Pancreas (tissue), 10 donors: Measurements from ENCODE around the gene GPANK1. TPM values are rescaled to one million over a fixed set of nuclear protein-coding genes. Genes with fewer than 3 reads are reported as not detected.

Experiments used
- ATAC-seq, 4 donors: fragments of 200-7000 bp; cut with Tn5 transposase; one replicate each; pipeline versions ENCODE4 v1.8.0 to v1.9.1; 2020; ENCODE audit warnings: mild to moderate bottlenecking in 4 of 4, moderate library complexity in 4 of 4
- DNase-seq, 6 donors: peaks; one replicate each; pipeline ENCODE4 v3.0.0-alpha.2; 2020
- FAIRE-seq: peaks from 2 replicates; lab custom pipeline; 2012; peaks lifted over from hg19 to GRCh38; lab: Jason Lieb, UNC
- H3K27ac ChIP-seq, 4 donors: fragments of 200-600 bp; sonication (generic); 1 replicate in 3 of 4; 2 replicates in 1 of 4; pipeline versions ENCODE4 v1.5.0 to v1.8.0; 2020
- H3K27me3 ChIP-seq, 4 donors: fragments of 200-600 bp; one replicate each; pipeline ENCODE4 v1.8.0; 2021
- H3K36me3 ChIP-seq, 3 donors: fragments of 200-600 bp; sonication (generic) in 1 of 3; one replicate each; pipeline versions ENCODE4 v1.5.0 to v1.8.0; 2020 to 2021
- H3K4me1 ChIP-seq, 3 donors: fragments of 200-600 bp; one replicate each; pipeline ENCODE4 v1.8.0; 2021
- H3K4me3 ChIP-seq, 4 donors: fragments of 200-600 bp; sonication (generic) in 2 of 4; one replicate each; pipeline versions ENCODE4 v1.5.0 to v1.8.0; 2020 to 2021
- H3K9me3 ChIP-seq, 4 donors: fragments of 200-600 bp; one replicate each; pipeline ENCODE4 v1.8.0; 2021
- WGBS, 2 donors: extraction: QIAGEN DNeasy Blood & Tissue Kit; methylation state at CpG; one replicate each; pipeline ENCODE4 v1.1.7; 2013; 5-methylcytosine and 5-hydroxymethylcytosine counted together
- intact Hi-C, 3 donors: fragments of 100-400 bp; cut with DNase I; formaldehyde crosslinking; loops; one replicate each; pipeline versions ENCODE4 v1.11.1 to v1.14.2; 2022
- polyA plus RNA-seq, 2 donors: library from polyadenylated mRNA; stranded (reverse); fragments of 200-250 nt; gene quantifications; one replicate each; pipeline ENCODE4 v1.2.3, GENCODE V29; 2013
- total RNA-seq, 6 donors: library from RNA; stranded (reverse); fragmentation: NEBNext Ultra II Directional in 4 of 6; extraction: Animal tissue kit (Norgen Biotek cat#: 25700) in 4 of 6; gene quantifications; one replicate each; pipeline versions ENCODE4 v1.2.1 to v1.2.4, GENCODE V29; 2021 to 2023
- TF ChIP-seq, protein P1 (sequence below), 4 donors: fragments of 200-600 bp; sonication (generic) in 3 of 4; IDR thresholded peaks; one replicate each; pipeline versions ENCODE4 v1.5.0 to v1.8.0; 2021; ENCODE audit warnings: antibody characterized with exemption in 4 of 4
- donor health status: healthy with polysubstance abuse.
- donor health status: DM: no; HTN: no; CAD: no; lungs with moderate emphysema.
- donor health status: DM: no; HTN: no; CAD: no.
- donor health status: control.
- donor health status: control.
- donor health status: Bipolar disorder and iron deficiency.
- donor health status: DM: yes; HTN: yes; CAD: no.
- donor health status: DM: no; HTN: no; CAD: no.
- donor health status: DM: no; HTN: no; CAD: no.
- donor health status: DM: yes; HTN: yes; CAD: no.

GPANK1 gene
- total and polyA plus RNA-seq, 8 donors = 5.5 to 11.6 (median 7.0) TPM

DNA sequence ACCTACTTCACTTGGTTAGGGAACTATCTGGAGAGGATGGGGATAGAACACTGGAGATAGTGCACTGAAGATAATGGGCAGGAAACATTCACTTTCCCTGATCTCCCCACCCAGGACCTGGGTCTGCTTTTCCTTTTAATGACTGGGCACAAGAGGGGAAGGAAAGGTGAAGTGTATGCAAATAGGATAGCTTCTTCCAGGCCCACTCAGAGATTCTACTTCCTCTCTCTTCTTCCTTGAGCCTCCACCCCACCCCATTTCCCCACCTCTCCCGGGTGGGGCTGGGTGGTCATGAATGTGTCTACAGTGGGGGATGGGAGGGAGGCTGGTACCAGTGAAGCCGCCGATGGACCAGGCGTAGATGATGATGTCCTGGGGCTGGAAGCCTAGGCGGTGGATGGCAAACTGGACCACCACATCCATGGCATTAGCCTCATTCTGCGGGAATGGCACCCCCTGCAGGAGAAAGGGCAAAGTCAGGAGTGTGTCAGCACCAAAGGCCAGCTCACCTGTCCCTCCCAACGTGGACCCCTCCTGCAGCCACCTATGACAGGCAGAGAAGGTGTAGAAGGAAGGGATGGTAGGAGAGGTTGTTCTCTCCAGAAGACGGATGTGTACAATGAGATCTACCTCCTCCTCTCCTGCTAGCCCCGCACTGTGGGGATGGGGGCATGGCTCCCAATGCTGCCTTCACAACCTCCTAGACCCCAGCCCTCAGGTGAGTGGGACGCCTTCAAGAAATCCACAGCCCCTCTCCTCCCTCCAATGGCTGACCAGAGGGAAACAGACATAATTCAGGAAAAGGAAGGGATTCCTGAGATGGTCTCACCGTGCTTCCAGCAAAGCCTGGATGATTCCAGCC lies 24.7 kb upstream of the GPANK1 start:
- intact Hi-C loops = no loop called here
- Histone ChIP-seq H3K36me3 (peaks cover 0 to 20% (median 17%) of the 10 kb centered on the region in 3 donors), H3K4me1 (no peaks in the 10 kb centered on the region), H3K4me3 (no peak overlapping the region), H3K27ac (no peak overlapping the region), H3K9me3 (no peaks in the 10 kb centered on the region), H3K27me3 (no peaks in the 10 kb centered on the region)
- TF ChIP-seq, protein P1, sequence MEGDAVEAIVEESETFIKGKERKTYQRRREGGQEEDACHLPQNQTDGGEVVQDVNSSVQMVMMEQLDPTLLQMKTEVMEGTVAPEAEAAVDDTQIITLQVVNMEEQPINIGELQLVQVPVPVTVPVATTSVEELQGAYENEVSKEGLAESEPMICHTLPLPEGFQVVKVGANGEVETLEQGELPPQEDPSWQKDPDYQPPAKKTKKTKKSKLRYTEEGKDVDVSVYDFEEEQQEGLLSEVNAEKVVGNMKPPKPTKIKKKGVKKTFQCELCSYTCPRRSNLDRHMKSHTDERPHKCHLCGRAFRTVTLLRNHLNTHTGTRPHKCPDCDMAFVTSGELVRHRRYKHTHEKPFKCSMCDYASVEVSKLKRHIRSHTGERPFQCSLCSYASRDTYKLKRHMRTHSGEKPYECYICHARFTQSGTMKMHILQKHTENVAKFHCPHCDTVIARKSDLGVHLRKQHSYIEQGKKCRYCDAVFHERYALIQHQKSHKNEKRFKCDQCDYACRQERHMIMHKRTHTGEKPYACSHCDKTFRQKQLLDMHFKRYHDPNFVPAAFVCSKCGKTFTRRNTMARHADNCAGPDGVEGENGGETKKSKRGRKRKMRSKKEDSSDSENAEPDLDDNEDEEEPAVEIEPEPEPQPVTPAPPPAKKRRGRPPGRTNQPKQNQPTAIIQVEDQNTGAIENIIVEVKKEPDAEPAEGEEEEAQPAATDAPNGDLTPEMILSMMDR (IDR thresholded peaks at IDR 0.05) = peak in 1 of 4 donors; percentile 9
- peak in 1 of 4 donors; percentile 16 for ATAC-seq
- no peak for DNase-seq
- no peak for FAIRE-seq
- 78 to 81% methylated on average over 11 of the region's 11 CpGs for WGBS, 2 donors

DNA sequence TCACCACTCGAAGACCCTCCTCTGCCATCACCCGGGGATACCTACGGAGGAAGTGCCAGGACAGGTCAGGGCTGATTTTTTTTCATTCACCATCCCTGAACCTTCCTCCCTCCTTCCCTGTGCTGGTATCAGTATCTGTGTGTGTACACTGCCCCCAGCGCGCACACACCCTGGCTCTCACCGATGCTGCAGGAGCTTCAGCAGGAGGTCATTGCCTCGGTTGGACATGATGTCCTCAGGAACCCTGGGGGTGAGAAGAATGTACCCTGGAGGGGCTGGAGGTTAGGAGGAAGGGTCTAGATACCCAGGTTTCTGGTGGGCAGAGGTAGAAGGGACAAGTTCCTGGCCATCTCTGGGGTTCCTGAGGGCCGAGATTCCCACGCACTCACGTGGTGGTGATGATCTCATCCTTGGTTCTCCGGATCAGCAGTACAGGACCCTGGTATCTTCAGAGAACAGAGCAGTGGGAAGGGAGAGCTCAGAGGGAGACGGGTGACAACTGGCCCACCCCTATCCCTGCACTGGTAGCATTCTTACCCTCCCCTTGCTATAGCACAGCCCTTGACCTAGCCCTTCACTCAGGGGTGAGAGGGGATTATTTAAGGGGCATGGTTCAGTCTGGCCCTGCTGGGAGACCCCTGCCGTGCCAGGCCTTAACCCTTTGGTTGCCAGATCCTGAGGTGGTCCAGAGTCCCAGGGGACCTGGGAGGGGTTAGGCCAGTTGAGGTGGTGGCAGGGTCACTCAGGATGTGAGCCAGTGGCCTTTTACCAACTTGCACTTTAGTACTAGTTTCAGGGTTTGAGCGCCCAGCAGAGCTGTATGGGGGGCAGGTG lies 23.3 kb upstream of the GPANK1 start:
- ATAC-seq = no peak
- Histone ChIP-seq H3K9me3 (no peaks in the 10 kb centered on the region), H3K4me3 (no peak overlapping the region), H3K4me1 (no peaks in the 10 kb centered on the region), H3K27me3 (no peaks in the 10 kb centered on the region), H3K36me3 (peaks cover 0 to 17% (median 12%) of the 10 kb centered on the region in 3 donors), H3K27ac (no peak overlapping the region)
- TF ChIP-seq, protein P1 (IDR thresholded peaks at IDR 0.05) = no peak
- FAIRE-seq = no peak
- intact Hi-C loops = no loop called here
- DNase-seq = no peak
- 84 to 85% methylated on average over 14 of the region's 14 CpGs for WGBS, 2 donors

DNA sequence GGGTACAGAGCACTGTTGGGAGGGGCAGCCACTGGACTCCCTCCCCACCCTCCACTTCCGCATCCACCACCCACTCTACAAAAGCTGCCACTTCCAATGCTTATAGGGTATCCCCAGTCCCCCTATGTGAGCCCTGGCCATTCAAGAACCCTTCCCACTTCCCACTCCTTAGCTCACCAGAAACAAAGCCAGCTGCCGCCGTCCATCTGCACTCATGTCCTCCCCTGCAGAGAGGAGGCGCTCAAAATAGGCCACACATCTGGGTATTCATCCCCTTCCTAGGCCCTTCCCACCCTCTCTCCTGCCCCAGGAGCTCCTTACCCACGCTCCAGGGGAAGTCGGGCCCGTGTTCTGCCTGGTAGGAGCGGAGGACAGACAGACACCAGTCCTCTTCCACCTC lies 22.5 kb upstream of the GPANK1 start:
- Histone ChIP-seq H3K27me3 (no peaks in the 10 kb centered on the region), H3K27ac (no peak overlapping the region), H3K36me3 (peaks cover 0 to 14% (median 12%) of the 10 kb centered on the region in 3 donors), H3K4me1 (no peaks in the 10 kb centered on the region), H3K4me3 (no peak overlapping the region), H3K9me3 (no peaks in the 10 kb centered on the region)
- WGBS, 2 donors = 88 to 90% methylated on average over 8 of the region's 8 CpGs
- FAIRE-seq (no peak), DNase-seq (no peak), ATAC-seq (no peak)
- intact Hi-C loops = no loop called here
- TF ChIP-seq, protein P1 (IDR thresholded peaks at IDR 0.05) = no peak

DNA sequence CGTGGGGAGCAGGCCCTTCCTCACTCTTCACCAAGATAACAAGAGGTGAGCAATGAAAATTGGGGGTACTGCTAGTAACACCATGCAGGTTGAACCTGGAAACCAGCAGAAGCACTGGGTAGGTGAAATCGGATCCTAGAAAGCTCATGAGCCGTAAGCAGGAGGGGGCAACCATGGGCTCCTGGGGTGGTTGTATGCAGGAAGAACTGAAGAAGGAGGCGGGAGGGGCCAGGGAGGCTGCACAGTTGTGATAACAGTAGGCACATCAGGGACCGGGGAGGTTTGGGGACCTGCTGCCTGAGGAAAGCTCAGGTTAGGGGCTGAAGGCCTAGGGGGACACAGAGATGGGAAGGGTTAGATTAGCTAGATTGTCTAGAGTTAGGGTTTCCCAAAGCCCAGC lies 21.7 kb upstream of the GPANK1 start:
- no peak for DNase-seq
- Histone ChIP-seq H3K4me3 (no peak overlapping the region), H3K27me3 (no peaks in the 10 kb centered on the region), H3K36me3 (peaks cover 0 to 14% (median 12%) of the 10 kb centered on the region in 3 donors), H3K27ac (no peak overlapping the region), H3K4me1 (peaks cover 0 to 3% (median 1%) of the 10 kb centered on the region in 3 donors), H3K9me3 (no peaks in the 10 kb centered on the region)
- 87 to 94% methylated on average over 5 of the region's 5 CpGs for WGBS, 2 donors
- intact Hi-C loops = no loop called here
- TF ChIP-seq, protein P1 (IDR thresholded peaks at IDR 0.05) = no peak
- no peak for ATAC-seq
- no peak for FAIRE-seq
